A673 (cell line): ENCODE data around the gene SPSB3. TPM values are rescaled to one million over a fixed set of nuclear protein-coding genes. Genes with fewer than 3 reads are reported as not detected.
"Not testable (repeated sequence)": the region's sequence is repeated elsewhere in the genome, so short reads cannot be mapped to it uniquely, and the experiment has no call there.

ENCODE experiments used
- BruUV-seq: library from RNA; stranded (reverse); fragments of 400-500 nt; replicated peaks from 2 replicates; lab custom pipeline; 2021; lab: Mats Ljungman, UMichigan
- CTCF ChIA-PET: fragments of 300-600 bp; sonication (Branson Sonifier 250); formaldehyde crosslinking; loops from one replicate; lab custom pipeline; 2022; ENCODE audit warnings: antibody characterized with exemption; lab: Charles Lee
- POLR2A ChIA-PET: fragments of 300-600 bp; sonication (Branson Sonifier 250); formaldehyde crosslinking; loops from one replicate; lab custom pipeline; 2022; ENCODE audit warnings: antibody characterized with exemption; ENCODE audit not compliant: low non-redundant PET; lab: Charles Lee
- DNase-seq: peaks from one replicate; pipeline ENCODE4 v3.0.0-alpha.2; 2015; ENCODE audit warnings: low spot score
- H3K27ac ChIP-seq: fragments of 200-600 bp; sonication (generic); 2 replicates; pipeline ENCODE4 v1.5.1; 2016; ENCODE audit warnings: mixed run types, low read depth, mild to moderate bottlenecking, mixed read lengths, antibody characterized with exemption, low read length; ENCODE audit not compliant: poor library complexity, severe bottlenecking
- H3K27me3 ChIP-seq: fragments of 200-600 bp; sonication (generic); replicated peaks from 2 replicates; pipeline ENCODE4 v1.6.1; 2017; ENCODE audit warnings: mixed run types, low read depth, mild to moderate bottlenecking, mixed read lengths, antibody characterized with exemption, low read length; ENCODE audit not compliant: insufficient read depth, poor library complexity
- H3K36me3 ChIP-seq: fragments of 200-600 bp; sonication (generic); 2 replicates; pipeline ENCODE4 v1.6.1; 2016; ENCODE audit warnings: mixed run types, mild to moderate bottlenecking, mixed read lengths, antibody characterized with exemption, low read length; ENCODE audit not compliant: insufficient read depth, poor library complexity, severe bottlenecking
- H3K4me1 ChIP-seq: fragments of 200-600 bp; sonication (generic); 2 replicates; pipeline ENCODE4 v1.6.1; 2017; ENCODE audit warnings: mixed run types, mild to moderate bottlenecking, mixed read lengths, antibody characterized with exemption, low read length; ENCODE audit not compliant: insufficient read depth, poor library complexity, severe bottlenecking
- H3K4me3 ChIP-seq: fragments of 200-600 bp; sonication (generic); 2 replicates; pipeline ENCODE4 v1.5.1; 2016; ENCODE audit warnings: low read depth, mixed run types, mild to moderate bottlenecking, mixed read lengths, low read length; ENCODE audit not compliant: poor library complexity, severe bottlenecking
- H3K9me3 ChIP-seq: fragments of 200-600 bp; sonication (generic); 2 replicates; pipeline ENCODE4 v1.6.1; 2016; ENCODE audit warnings: mixed run types, low read depth, mild to moderate bottlenecking, mixed read lengths, antibody characterized with exemption, low read length; ENCODE audit not compliant: poor library complexity, severe bottlenecking
- CTCF ChIP-seq: fragments of 300-800, 200-600 bp; sonication (generic); conservative IDR thresholded peaks from 2 replicates; pipeline ENCODE4 v1.5.1; 2017; ENCODE audit warnings: low read depth, mild to moderate bottlenecking, antibody characterized with exemption, low read length, moderate library complexity, mixed read lengths
- EZH2 ChIP-seq: fragments of 200-600 bp; sonication (generic); IDR thresholded peaks from 2 replicates; pipeline ENCODE4 v1.6.1; 2017; ENCODE audit warnings: borderline replicate concordance, low read depth, mild to moderate bottlenecking, mixed read lengths, antibody characterized with exemption, low read length; ENCODE audit not compliant: poor library complexity, severe bottlenecking
- intact Hi-C: fragments of 100-400 bp; cut with micrococcal nuclease; formaldehyde crosslinking; loops from one replicate; pipeline ENCODE4 v1.10.0; 2022; ENCODE audit not compliant: unreplicated experiment
- total RNA-seq: library from RNA; stranded (reverse); gene quantifications from 2 replicates; pipeline ENCODE4 v1.2.3, GENCODE V29; 2021

SPSB3 gene
- total RNA-seq, 1 experiment from 2014 or later = 15.0 TPM

GRCh38 chr16:1808691-1809090 lies 26.3 kb upstream of the SPSB3 start:
- no peaks in the 10 kb centered on the region for H3K36me3 ChIP-seq

GRCh38 chr16:1807626-1808025 lies 25.3 kb upstream of the SPSB3 start:
- TF ChIP-seq EZH2 (no peak), CTCF (no peak)
- Histone ChIP-seq H3K27me3 (no peaks in the 10 kb centered on the region), H3K27ac (no peak overlapping the region), H3K9me3 (no peaks in the 10 kb centered on the region), H3K36me3 (no peaks in the 10 kb centered on the region), H3K4me3 (no peak overlapping the region), H3K4me1 (peaks cover 4% of the 10 kb centered on the region)
- intact Hi-C loops = no loop called here
- ChIA-PET CTCF (no interaction called here), POLR2A (no interaction called here)
- no peak for DNase-seq
- no TSS peak for BruUV-seq

More at GRCh38 chr16:1808691-1809090, 26.3 kb upstream of the SPSB3 start:
- intact Hi-C loops = no loop called here
- POLR2A ChIA-PET = no interaction called here
- TF ChIP-seq CTCF (no peak), EZH2 (no peak)
- Histone ChIP-seq H3K27me3 (no peaks in the 10 kb centered on the region), H3K4me1 (peaks cover 9% of the 10 kb centered on the region), H3K9me3 (no peaks in the 10 kb centered on the region), H3K4me3 (no peak overlapping the region), H3K27ac (no peak overlapping the region)
- DNase-seq = no peak
- CTCF ChIA-PET = no interaction called here
- no TSS peak for BruUV-seq

GRCh38 chr16:1800701-1801100 lies 18.3 kb upstream of the SPSB3 start:
- H3K9me3 ChIP-seq = peaks cover 6% of the 10 kb centered on the region
- H3K36me3 ChIP-seq = no peaks in the 10 kb centered on the region
- no peaks in the 10 kb centered on the region for H3K4me1 ChIP-seq
- CTCF ChIA-PET = interaction anchor here (0.6 kb wide), 1 partner anchor 28 kb away, joined by 5 read pairs; the partner anchor contains the start of genes EME2 and MRPS34
- intact Hi-C loops = no loop called here
- no peak overlapping the region for H3K27ac ChIP-seq
- TF ChIP-seq EZH2 (no peak), CTCF (no peak)
- H3K27me3 ChIP-seq = no peaks in the 10 kb centered on the region
- no peak for DNase-seq
- POLR2A ChIA-PET = no interaction called here
- no TSS peak for BruUV-seq
- H3K4me3 ChIP-seq = no peak overlapping the region

- CTCF ChIA-PET, H3K27ac ChIP-seq, intact Hi-C loops, POLR2A ChIA-PET, H3K36me3 ChIP-seq, BruUV-seq, H3K4me1 ChIP-seq, H3K4me3 ChIP-seq, DNase-seq, H3K27me3 ChIP-seq, H3K9me3 ChIP-seq: not testable (repeated sequence)
These were observed 16.9 kb upstream of the SPSB3 start for GRCh38 chr16:1799263-1799662.
